A673 (cell line): ENCODE data around the gene CUBN. TPM values are rescaled to one million over a fixed set of nuclear protein-coding genes. Genes with fewer than 3 reads are reported as not detected.

Source experiments
- BruUV-seq: library from RNA; stranded (reverse); fragments of 400-500 nt; replicated peaks from 2 replicates; lab custom pipeline; 2021; lab: Mats Ljungman, UMichigan
- CTCF ChIA-PET: fragments of 300-600 bp; sonication (Branson Sonifier 250); formaldehyde crosslinking; loops from one replicate; lab custom pipeline; 2022; ENCODE audit warnings: antibody characterized with exemption; lab: Charles Lee
- POLR2A ChIA-PET: fragments of 300-600 bp; sonication (Branson Sonifier 250); formaldehyde crosslinking; loops from one replicate; lab custom pipeline; 2022; ENCODE audit warnings: antibody characterized with exemption; ENCODE audit not compliant: low non-redundant PET; lab: Charles Lee
- DNase-seq: peaks from one replicate; pipeline ENCODE4 v3.0.0-alpha.2; 2015; ENCODE audit warnings: low spot score
- H3K27ac ChIP-seq: fragments of 200-600 bp; sonication (generic); 2 replicates; pipeline ENCODE4 v1.5.1; 2016; ENCODE audit warnings: mixed run types, low read depth, mild to moderate bottlenecking, mixed read lengths, antibody characterized with exemption, low read length; ENCODE audit not compliant: poor library complexity, severe bottlenecking
- H3K27me3 ChIP-seq: fragments of 200-600 bp; sonication (generic); replicated peaks from 2 replicates; pipeline ENCODE4 v1.6.1; 2017; ENCODE audit warnings: mixed run types, low read depth, mild to moderate bottlenecking, mixed read lengths, antibody characterized with exemption, low read length; ENCODE audit not compliant: insufficient read depth, poor library complexity
- H3K36me3 ChIP-seq: fragments of 200-600 bp; sonication (generic); 2 replicates; pipeline ENCODE4 v1.6.1; 2016; ENCODE audit warnings: mixed run types, mild to moderate bottlenecking, mixed read lengths, antibody characterized with exemption, low read length; ENCODE audit not compliant: insufficient read depth, poor library complexity, severe bottlenecking
- H3K4me1 ChIP-seq: fragments of 200-600 bp; sonication (generic); 2 replicates; pipeline ENCODE4 v1.6.1; 2017; ENCODE audit warnings: mixed run types, mild to moderate bottlenecking, mixed read lengths, antibody characterized with exemption, low read length; ENCODE audit not compliant: insufficient read depth, poor library complexity, severe bottlenecking
- H3K4me3 ChIP-seq: fragments of 200-600 bp; sonication (generic); 2 replicates; pipeline ENCODE4 v1.5.1; 2016; ENCODE audit warnings: low read depth, mixed run types, mild to moderate bottlenecking, mixed read lengths, low read length; ENCODE audit not compliant: poor library complexity, severe bottlenecking
- H3K9me3 ChIP-seq: fragments of 200-600 bp; sonication (generic); 2 replicates; pipeline ENCODE4 v1.6.1; 2016; ENCODE audit warnings: mixed run types, low read depth, mild to moderate bottlenecking, mixed read lengths, antibody characterized with exemption, low read length; ENCODE audit not compliant: poor library complexity, severe bottlenecking
- CTCF ChIP-seq: fragments of 300-800, 200-600 bp; sonication (generic); conservative IDR thresholded peaks from 2 replicates; pipeline ENCODE4 v1.5.1; 2017; ENCODE audit warnings: low read depth, mild to moderate bottlenecking, antibody characterized with exemption, low read length, moderate library complexity, mixed read lengths
- EZH2 ChIP-seq: fragments of 200-600 bp; sonication (generic); IDR thresholded peaks from 2 replicates; pipeline ENCODE4 v1.6.1; 2017; ENCODE audit warnings: borderline replicate concordance, low read depth, mild to moderate bottlenecking, mixed read lengths, antibody characterized with exemption, low read length; ENCODE audit not compliant: poor library complexity, severe bottlenecking
- intact Hi-C: fragments of 100-400 bp; cut with micrococcal nuclease; formaldehyde crosslinking; loops from one replicate; pipeline ENCODE4 v1.10.0; 2022; ENCODE audit not compliant: unreplicated experiment
- total RNA-seq: library from RNA; stranded (reverse); gene quantifications from 2 replicates; pipeline ENCODE4 v1.2.3, GENCODE V29; 2021

The CUBN gene
- total RNA-seq, 1 experiment from 2014 or later: 3.4 TPM

- ChIA-PET CTCF (no interaction called here), POLR2A (no interaction called here)
- TF ChIP-seq CTCF (no peak), EZH2 (no peak)
- Histone ChIP-seq H3K27ac (no peak overlapping the region), H3K4me3 (no peak overlapping the region), H3K36me3 (no peaks in the 10 kb centered on the region), H3K9me3 (no peaks in the 10 kb centered on the region), H3K4me1 (no peaks in the 10 kb centered on the region), H3K27me3 (no peaks in the 10 kb centered on the region)
- no peak for DNase-seq
- BruUV-seq: no TSS peak
- intact Hi-C loops: no loop called here
Observed at GRCh38 chr10:16907687-16908086, 221.9 kb downstream of the CUBN start.

GRCh38 chr10:16905320-16905719 is 224.3 kb downstream of the CUBN start:
- Histone ChIP-seq H3K4me3 (no peak overlapping the region), H3K27me3 (no peaks in the 10 kb centered on the region), H3K9me3 (no peaks in the 10 kb centered on the region), H3K27ac (no peak overlapping the region), H3K36me3 (no peaks in the 10 kb centered on the region), H3K4me1 (no peaks in the 10 kb centered on the region)
- TF ChIP-seq EZH2 (no peak), CTCF (no peak)
- DNase-seq: no peak
- intact Hi-C loops: no loop called here
- no TSS peak for BruUV-seq
- POLR2A ChIA-PET: no interaction called here
- CTCF ChIA-PET: no interaction called here

GRCh38 chr10:16904639-16905061 is 225.0 kb downstream of the CUBN start:
- ChIA-PET POLR2A (no interaction called here), CTCF (no interaction called here)
- H3K36me3 ChIP-seq: no peaks in the 10 kb centered on the region
- DNase-seq: no peak
- BruUV-seq: no TSS peak
- no peaks in the 10 kb centered on the region for H3K4me1 ChIP-seq
- no peak overlapping the region for H3K27ac ChIP-seq
- H3K27me3 ChIP-seq: no peaks in the 10 kb centered on the region
- no peak overlapping the region for H3K4me3 ChIP-seq
- TF ChIP-seq EZH2 (no peak), CTCF (no peak)
- H3K9me3 ChIP-seq: no peaks in the 10 kb centered on the region
- intact Hi-C loops: no loop called here
